Calu3 (cell line): ENCODE data around the gene MRPS15. TPM values are rescaled to one million over a fixed set of nuclear protein-coding genes. Genes with fewer than 3 reads are reported as not detected.

ENCODE experiments used
- BruUV-seq: library from RNA; stranded (reverse); fragments of 400-500 nt; replicated peaks from 2 replicates; lab custom pipeline; 2021; lab: Mats Ljungman, UMichigan
- CTCF ChIA-PET: fragments of 300-600 bp; sonication (Branson Sonifier 250); formaldehyde crosslinking; loops from one replicate; lab custom pipeline; 2022; ENCODE audit warnings: antibody characterized with exemption; lab: Charles Lee
- DNase-seq: peaks from one replicate; pipeline ENCODE4 v3.0.0; 2022
- H3K27ac Mint-ChIP-seq: one replicate; pipeline ENCODE4 v1.8.0; 2022; ENCODE audit warnings: mixed read lengths; ENCODE audit not compliant: unreplicated experiment
- H3K27me3 Mint-ChIP-seq: one replicate; pipeline ENCODE4 v1.8.0; 2022; ENCODE audit warnings: mixed read lengths; ENCODE audit not compliant: unreplicated experiment
- H3K36me3 Mint-ChIP-seq: one replicate; pipeline ENCODE4 v1.8.0; 2022; ENCODE audit warnings: mild to moderate bottlenecking, moderate library complexity, mixed read lengths; ENCODE audit not compliant: insufficient read depth, unreplicated experiment
- H3K4me1 Mint-ChIP-seq: one replicate; pipeline ENCODE4 v1.8.0; 2022; ENCODE audit warnings: mild to moderate bottlenecking, low read depth, mixed read lengths; ENCODE audit not compliant: unreplicated experiment
- H3K4me3 Mint-ChIP-seq: one replicate; pipeline ENCODE4 v1.8.0; 2022; ENCODE audit warnings: mild to moderate bottlenecking, low read depth, moderate library complexity, mixed read lengths; ENCODE audit not compliant: unreplicated experiment
- H3K9me3 Mint-ChIP-seq: one replicate; pipeline ENCODE4 v1.8.0; 2022; ENCODE audit warnings: low read depth, mixed read lengths; ENCODE audit not compliant: unreplicated experiment
- CTCF ChIP-seq: fragments of 200-600 bp; IDR thresholded peaks from one replicate; pipeline ENCODE4 v1.8.0; 2022; ENCODE audit warnings: antibody characterized with exemption; ENCODE audit not compliant: unreplicated experiment
- intact Hi-C: fragments of 100-400 bp; cut with micrococcal nuclease; formaldehyde crosslinking; loops from one replicate; pipeline ENCODE4 v1.10.0; 2022; ENCODE audit not compliant: unreplicated experiment
- total RNA-seq: library from RNA; stranded (reverse); gene quantifications from 2 replicates; pipeline ENCODE4 v1.2.3, GENCODE V29; 2022

The MRPS15 gene
- total RNA-seq, 1 experiment from 2014 or later: 97.8 TPM

GRCh38 chr1:36476945-36477344, 12.8 kb upstream of the MRPS15 start:
- Mint-ChIP-seq H3K27ac (no peak overlapping the region), H3K27me3 (peaks cover 43% of the 10 kb centered on the region), H3K9me3 (no peaks in the 10 kb centered on the region), H3K36me3 (no peaks in the 10 kb centered on the region), H3K4me3 (no peak overlapping the region), H3K4me1 (no peaks in the 10 kb centered on the region)
- intact Hi-C loops: no loop called here
- no peak for TF ChIP-seq CTCF
- CTCF ChIA-PET: no interaction called here
- BruUV-seq: no TSS peak
- no peak for DNase-seq

DNA sequence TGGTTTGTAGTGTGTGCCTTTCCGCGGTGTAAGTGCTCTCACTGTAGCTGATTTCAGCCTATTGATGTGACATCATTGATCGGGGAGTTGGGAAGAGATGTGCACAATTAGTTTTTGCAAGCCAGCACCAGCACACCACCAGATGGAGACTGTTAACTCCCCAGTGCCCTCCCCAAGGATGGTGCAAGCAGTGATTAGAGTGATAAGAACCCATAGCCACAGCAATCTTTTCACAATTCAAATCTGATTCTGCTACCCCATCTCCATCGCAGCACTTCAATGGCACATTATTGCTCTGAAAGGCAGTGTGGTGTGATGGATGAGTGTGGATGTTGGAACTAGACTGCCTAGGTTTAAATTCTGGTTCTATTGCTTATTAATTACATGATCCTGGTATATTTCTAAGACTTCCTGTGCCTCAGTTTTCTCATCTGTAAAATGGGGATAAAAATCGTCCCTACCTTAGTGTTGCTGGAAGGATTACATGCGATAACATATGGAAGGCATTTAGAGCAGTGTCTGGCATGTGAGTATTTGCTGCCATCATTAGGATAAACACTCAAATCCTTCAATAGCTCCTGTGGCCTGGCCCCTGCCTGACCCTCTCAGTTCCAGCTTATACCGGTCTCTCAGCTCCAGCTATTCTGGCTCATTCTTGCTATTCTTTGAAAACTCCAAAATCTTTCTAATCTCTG, 11.9 kb upstream of the MRPS15 start:
- DNase-seq: no peak
- Mint-ChIP-seq H3K4me3 (no peak overlapping the region), H3K4me1 (no peaks in the 10 kb centered on the region), H3K27ac (no peak overlapping the region), H3K36me3 (no peaks in the 10 kb centered on the region), H3K27me3 (peaks cover 36% of the 10 kb centered on the region), H3K9me3 (no peaks in the 10 kb centered on the region)
- no peak for TF ChIP-seq CTCF
- CTCF ChIA-PET: no interaction called here
- no TSS peak for BruUV-seq
- intact Hi-C loops: no loop called here

DNA sequence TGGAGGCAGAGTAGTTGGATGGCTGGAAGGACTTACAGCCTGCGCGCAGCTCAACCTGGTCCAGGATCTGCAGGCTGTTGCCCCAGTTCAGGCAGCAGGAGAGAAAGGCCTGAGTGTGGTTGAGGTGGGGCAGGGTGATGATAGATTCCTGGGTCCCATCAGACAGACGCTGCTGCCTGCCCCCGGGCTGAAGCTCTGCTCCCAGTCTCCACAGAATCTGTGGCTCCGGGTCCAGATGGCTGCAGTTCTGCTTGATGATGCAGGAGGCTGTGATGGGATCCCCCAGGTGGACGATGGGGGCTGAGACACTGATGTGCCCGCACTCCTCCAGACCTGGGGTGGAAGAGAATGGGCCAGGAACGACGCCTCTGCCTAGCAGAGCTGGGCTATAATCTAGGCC, 11.2 kb upstream of the MRPS15 start:
- H3K27ac Mint-ChIP-seq: no peak overlapping the region
- DNase-seq: no peak
- no peaks in the 10 kb centered on the region for H3K36me3 Mint-ChIP-seq
- no peaks in the 10 kb centered on the region for H3K4me1 Mint-ChIP-seq
- BruUV-seq: no TSS peak
- H3K9me3 Mint-ChIP-seq: no peaks in the 10 kb centered on the region
- intact Hi-C loops: no loop called here
- TF ChIP-seq CTCF: no peak
- H3K4me3 Mint-ChIP-seq: no peak overlapping the region
- CTCF ChIA-PET: interaction anchor here (0.7 kb wide), 1 partner anchor 48 kb away, joined by 3 read pairs; no protein-coding TSS in a partner anchor
- peaks cover 35% of the 10 kb centered on the region for H3K27me3 Mint-ChIP-seq

- Mint-ChIP-seq H3K27me3 (peaks cover 18% of the 10 kb centered on the region), H3K9me3 (no peaks in the 10 kb centered on the region), H3K4me1 (no peaks in the 10 kb centered on the region), H3K27ac (no peak overlapping the region), H3K4me3 (no peak overlapping the region), H3K36me3 (no peaks in the 10 kb centered on the region)
- no TSS peak for BruUV-seq
- CTCF ChIA-PET: no interaction called here
- no peak for DNase-seq
- intact Hi-C loops: no loop called here
- TF ChIP-seq CTCF: no peak
Observed at GRCh38 chr1:36472656-36473055, 8.5 kb upstream of the MRPS15 start.
